Left ventricle myocardium inferior (tissue), 1 donor: ENCODE data around the gene WAPL. TPM values are rescaled to one million over a fixed set of nuclear protein-coding genes. Genes with fewer than 3 reads are reported as not detected.

Experiments used
- DNase-seq: peaks from one replicate; pipeline ENCODE4 v3.0.0-alpha.2; 2020
- H3K27ac ChIP-seq: fragments of 200-600 bp; replicated peaks from 2 replicates; pipeline ENCODE4 v1.8.0; 2021
- H3K27me3 ChIP-seq: fragments of 200-600 bp; 2 replicates; pipeline ENCODE4 v1.8.0; 2021; ENCODE audit warnings: low read depth
- H3K36me3 ChIP-seq: fragments of 200-600 bp; 2 replicates; pipeline ENCODE4 v1.8.0; 2021
- H3K4me1 ChIP-seq: fragments of 200-600 bp; 2 replicates; pipeline ENCODE4 v1.8.0; 2021
- H3K4me3 ChIP-seq: fragments of 200-600 bp; 2 replicates; pipeline ENCODE4 v1.8.0; 2021; ENCODE audit warnings: mild to moderate bottlenecking, moderate library complexity
- H3K9me3 ChIP-seq: fragments of 200-600 bp; replicated peaks from 2 replicates; pipeline ENCODE4 v1.8.0; 2021
- CTCF ChIP-seq: fragments of 200-600 bp; IDR thresholded peaks from 2 replicates; pipeline ENCODE4 v1.8.0; 2021; ENCODE audit warnings: antibody characterized with exemption, mild to moderate bottlenecking, borderline replicate concordance
- intact Hi-C: fragments of 100-400 bp; cut with micrococcal nuclease; formaldehyde crosslinking; loops from one replicate; pipeline ENCODE4 v1.11.0; 2022
- total RNA-seq: library from RNA; stranded (reverse); fragmentation: NEBNext Ultra II Directional; extraction: Animal tissue kit (Norgen Biotek cat#: 25700); gene quantifications from one replicate; pipeline ENCODE4 v1.2.1, GENCODE V29; 2021
- donor health status: DM: no; HTN: yes; CAD: no; lungs with severe emphysema.

Gene WAPL
- total RNA-seq, 1 donor from 2014 or later = 21.9 TPM

GRCh38 chr10:86392723-86393094 is 128.9 kb downstream of the WAPL start:
- peaks cover 66% of the 10 kb centered on the region for H3K27me3 ChIP-seq
- DNase-seq = no peak
- H3K27ac ChIP-seq = no peak overlapping the region
- H3K9me3 ChIP-seq = no peaks in the 10 kb centered on the region
- intact Hi-C loops = no loop called here
- H3K36me3 ChIP-seq = no peaks in the 10 kb centered on the region
- H3K4me1 ChIP-seq = peaks cover 8% of the 10 kb centered on the region
- no peak for TF ChIP-seq CTCF
- no peak overlapping the region for H3K4me3 ChIP-seq

GRCh38 chr10:86391986-86392722 is 129.4 kb downstream of the WAPL start:
- no peak for DNase-seq
- peaks cover 8% of the 10 kb centered on the region for H3K4me1 ChIP-seq
- no peak overlapping the region for H3K27ac ChIP-seq
- no peaks in the 10 kb centered on the region for H3K36me3 ChIP-seq
- H3K9me3 ChIP-seq = no peaks in the 10 kb centered on the region
- H3K27me3 ChIP-seq = peaks cover 69% of the 10 kb centered on the region
- no peak for TF ChIP-seq CTCF
- intact Hi-C loops = no loop called here
- no peak overlapping the region for H3K4me3 ChIP-seq

GRCh38 chr10:86391236-86391840 is 130.3 kb downstream of the WAPL start:
- Histone ChIP-seq H3K9me3 (no peaks in the 10 kb centered on the region), H3K36me3 (no peaks in the 10 kb centered on the region), H3K27ac (no peak overlapping the region), H3K27me3 (peaks cover 76% of the 10 kb centered on the region), H3K4me1 (peaks cover 8% of the 10 kb centered on the region), H3K4me3 (no peak overlapping the region)
- TF ChIP-seq CTCF = no peak
- no peak for DNase-seq
- intact Hi-C loops = no loop called here

GRCh38 chr10:86390337-86391120 is 131.1 kb downstream of the WAPL start:
- no peaks in the 10 kb centered on the region for H3K36me3 ChIP-seq

More at GRCh38 chr10:86390337-86391120, 131.1 kb downstream of the WAPL start:
- no peak for DNase-seq
- intact Hi-C loops = no loop called here
- TF ChIP-seq CTCF = no peak
- Histone ChIP-seq H3K4me3 (no peak overlapping the region), H3K27me3 (peaks cover 81% of the 10 kb centered on the region), H3K27ac (no peak overlapping the region), H3K4me1 (peaks cover 8% of the 10 kb centered on the region), H3K9me3 (no peaks in the 10 kb centered on the region)
